ENCODE results near the gene TXNRD2. TPM values are rescaled to one million over a fixed set of nuclear protein-coding genes. Genes with fewer than 3 reads are reported as not detected.

The TXNRD2 gene
- total RNA-seq, 1 experiment from 2014 or later: 22.9 TPM

- H3K36me3 Mint-ChIP-seq (ENCODE audit: insufficient read depth in 1 of 3, low read depth in 3 of 3): no peaks in the 10 kb centered on the region
- H2AK5ac ChIP-seq (ENCODE audit: insufficient read length, low read length): no peak overlapping the region
- no peak overlapping the region for H4K5ac ChIP-seq (ENCODE audit: insufficient read length, low read depth, low read length)
- H3K9me3 ChIP-seq (ENCODE audit: control insufficient read depth, low read depth, low read length): no peaks in the 10 kb centered on the region
- H3K79me2 ChIP-seq (ENCODE audit: insufficient read depth, low read length): no peaks in the 10 kb centered on the region
- no peak overlapping the region for H3K18ac ChIP-seq (ENCODE audit: insufficient read length, low read depth, low read length)
- H4K91ac ChIP-seq (ENCODE audit: insufficient read length, low read depth, low read length): no peak overlapping the region
- H3K9ac ChIP-seq (ENCODE audit: extremely low read depth, insufficient read length, low read length): no peak overlapping the region
- H4K8ac ChIP-seq (replicated peaks; ENCODE audit: insufficient read length, low read depth, low read length): no peak overlapping the region
- H2BK5ac ChIP-seq (ENCODE audit: insufficient read length, low read length): no peak overlapping the region
- peaks cover 19 to 26% of the 10 kb centered on the region in 2 experiments for H3K4me1 Mint-ChIP-seq
- no peak overlapping the region for H2BK12ac ChIP-seq (ENCODE audit: insufficient read length, low read depth, low read length)
- no peak overlapping the region for H2AFZ ChIP-seq (ENCODE audit: low read length)
- H3T11ph ChIP-seq (ENCODE audit: low read length): no peak overlapping the region
- no peak overlapping the region for H2BK15ac ChIP-seq (ENCODE audit: low read depth, low read length)
- H3K27ac ChIP-seq (ENCODE audit: insufficient read length, low read depth, low read length): no peak overlapping the region
- no peak for DNase-seq
- H3K27ac Mint-ChIP-seq: no peak overlapping the region
- H3K56ac ChIP-seq (ENCODE audit: insufficient read length, low read depth, low read length): no peak overlapping the region
- no peak overlapping the region for H3K23ac ChIP-seq (ENCODE audit: insufficient read length, low read depth, low read length)
- no peak overlapping the region for H2BK20ac ChIP-seq (ENCODE audit: low read depth, low read length, poor library complexity, severe bottlenecking)
- H3K4me1 ChIP-seq (ENCODE audit: insufficient read depth, low read length): no peaks in the 10 kb centered on the region
- H3K23me2 ChIP-seq (ENCODE audit: insufficient read length, low read depth, low read length, poor library complexity, severe bottlenecking): no peaks in the 10 kb centered on the region
- H3K14ac ChIP-seq (ENCODE audit: insufficient read depth, low read length): no peak overlapping the region
- no peak overlapping the region for H2BK120ac ChIP-seq (ENCODE audit: low read depth, low read length, poor library complexity, severe bottlenecking)
- no peaks in the 10 kb centered on the region for H4K20me1 ChIP-seq (ENCODE audit: control insufficient read depth, insufficient read depth, insufficient read length)
- no peaks in the 10 kb centered on the region for H3K27me3 Mint-ChIP-seq (ENCODE audit: low read depth)
- no peak for TF ChIP-seq CTCF (conservative IDR thresholded peaks at IDR 0.05)
- H3K9me3 Mint-ChIP-seq: no peaks in the 10 kb centered on the region
- H3K79me1 ChIP-seq (ENCODE audit: insufficient read depth, low read depth, low read length, poor library complexity, severe bottlenecking): no peaks in the 10 kb centered on the region
- H3K4me3 Mint-ChIP-seq: no peak overlapping the region
- WGBS (ENCODE audit: extremely low coverage, insufficient read length, low lambda C conversion rate): no CpG with 5 or more reads among the region's 7 CpGs
- H3K27me3 ChIP-seq (ENCODE audit: insufficient read depth, low read length): no peaks in the 10 kb centered on the region
- H3K4me2 ChIP-seq (ENCODE audit: insufficient read depth, insufficient read length, low read length): no peak overlapping the region
- no peak overlapping the region for H3K4ac ChIP-seq (ENCODE audit: low read depth, low read length)
These were observed 74.0 kb downstream of the TXNRD2 start for GRCh38 chr22:19867617-19868016.
